WTC11 (cell line): ENCODE results near the gene CNTNAP2.

Experiments used
- CDX4 ChIP-seq: fragments of 250-450 bp; sonication (Bioruptor Pico); IDR thresholded peaks from 2 replicates; pipeline ENCODE4 v1.9.0; 2021; ENCODE audit warnings: moderate library complexity, mild to moderate bottlenecking, inconsistent platforms, borderline replicate concordance
- CTCF ChIP-seq: fragments of 200-600 bp; IDR thresholded peaks from 2 replicates; pipeline ENCODE4 v1.8.0; 2022; ENCODE audit warnings: antibody characterized with exemption
- E2F5 ChIP-seq: sonication (generic); formaldehyde crosslinking; IDR thresholded peaks from 2 replicates; pipeline ENCODE4 v1.8.1; 2022; ENCODE audit warnings: mild to moderate bottlenecking, moderate library complexity, missing genetic modification reagents
- FOXJ3 ChIP-seq: sonication (generic); formaldehyde crosslinking; IDR thresholded peaks from 2 replicates; pipeline ENCODE4 v1.9.0; 2021; ENCODE audit warnings: missing genetic modification reagents, mild to moderate bottlenecking, borderline replicate concordance
- JAZF1 ChIP-seq: fragments of 250-450 bp; sonication (Bioruptor Pico); IDR thresholded peaks from 2 replicates; pipeline ENCODE4 v1.9.0; 2021; ENCODE audit warnings: moderate library complexity, mild to moderate bottlenecking, inconsistent platforms
- TF ChIP-seq, protein P1 (sequence below): sonication (generic); formaldehyde crosslinking; IDR thresholded peaks from 2 replicates; pipeline ENCODE4 v1.8.1; 2023; ENCODE audit warnings: mild to moderate bottlenecking, missing genetic modification reagents, borderline replicate concordance

DNA sequence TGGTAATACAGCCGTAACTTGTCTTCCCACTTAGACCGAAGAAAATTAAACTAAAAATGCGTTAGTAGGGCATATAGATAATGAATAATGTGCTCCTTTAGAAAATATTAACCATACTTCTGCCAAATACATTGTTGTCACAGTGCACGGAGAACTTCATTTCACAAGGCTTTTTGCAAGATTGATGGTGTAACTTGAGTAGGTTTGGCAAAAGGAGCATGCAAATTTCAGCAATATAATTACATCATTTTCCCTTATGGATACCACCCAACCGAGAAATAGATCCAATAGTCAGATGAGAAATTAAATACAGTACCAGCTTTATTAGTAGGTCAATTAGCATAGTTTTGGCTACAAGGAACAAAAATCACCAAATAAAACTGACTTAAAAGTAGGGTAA lies 1681.4 kb downstream of the CNTNAP2 start:
- TF ChIP-seq CTCF (no peak), E2F5 (CRISPR knock-in tag) (no peak), CDX4 (CRISPR knock-in tag) (no peak), FOXJ3 (CRISPR knock-in tag) (no peak), JAZF1 (CRISPR knock-in tag) (no peak)
- TF ChIP-seq, protein P1, sequence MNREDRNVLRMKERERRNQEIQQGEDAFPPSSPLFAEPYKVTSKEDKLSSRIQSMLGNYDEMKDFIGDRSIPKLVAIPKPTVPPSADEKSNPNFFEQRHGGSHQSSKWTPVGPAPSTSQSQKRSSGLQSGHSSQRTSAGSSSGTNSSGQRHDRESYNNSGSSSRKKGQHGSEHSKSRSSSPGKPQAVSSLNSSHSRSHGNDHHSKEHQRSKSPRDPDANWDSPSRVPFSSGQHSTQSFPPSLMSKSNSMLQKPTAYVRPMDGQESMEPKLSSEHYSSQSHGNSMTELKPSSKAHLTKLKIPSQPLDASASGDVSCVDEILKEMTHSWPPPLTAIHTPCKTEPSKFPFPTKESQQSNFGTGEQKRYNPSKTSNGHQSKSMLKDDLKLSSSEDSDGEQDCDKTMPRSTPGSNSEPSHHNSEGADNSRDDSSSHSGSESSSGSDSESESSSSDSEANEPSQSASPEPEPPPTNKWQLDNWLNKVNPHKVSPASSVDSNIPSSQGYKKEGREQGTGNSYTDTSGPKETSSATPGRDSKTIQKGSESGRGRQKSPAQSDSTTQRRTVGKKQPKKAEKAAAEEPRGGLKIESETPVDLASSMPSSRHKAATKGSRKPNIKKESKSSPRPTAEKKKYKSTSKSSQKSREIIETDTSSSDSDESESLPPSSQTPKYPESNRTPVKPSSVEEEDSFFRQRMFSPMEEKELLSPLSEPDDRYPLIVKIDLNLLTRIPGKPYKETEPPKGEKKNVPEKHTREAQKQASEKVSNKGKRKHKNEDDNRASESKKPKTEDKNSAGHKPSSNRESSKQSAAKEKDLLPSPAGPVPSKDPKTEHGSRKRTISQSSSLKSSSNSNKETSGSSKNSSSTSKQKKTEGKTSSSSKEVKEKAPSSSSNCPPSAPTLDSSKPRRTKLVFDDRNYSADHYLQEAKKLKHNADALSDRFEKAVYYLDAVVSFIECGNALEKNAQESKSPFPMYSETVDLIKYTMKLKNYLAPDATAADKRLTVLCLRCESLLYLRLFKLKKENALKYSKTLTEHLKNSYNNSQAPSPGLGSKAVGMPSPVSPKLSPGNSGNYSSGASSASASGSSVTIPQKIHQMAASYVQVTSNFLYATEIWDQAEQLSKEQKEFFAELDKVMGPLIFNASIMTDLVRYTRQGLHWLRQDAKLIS (CRISPR knock-in tag): no peak
